Measurements from ENCODE around the gene ADGRF4. TPM values are rescaled to one million over a fixed set of nuclear protein-coding genes. Genes with fewer than 3 reads are reported as not detected.

Gene ADGRF4
- polyA plus RNA-seq, 3 donors from 2014 or later = not detected

- no peaks in the 10 kb centered on the region for H3K4me1 Mint-ChIP-seq
- no peak overlapping the region for H3K27ac Mint-ChIP-seq
- H3K27me3 Mint-ChIP-seq (ENCODE audit: low read depth in 3 of 3) = peaks cover 0 to 2% (median 0%) of the 10 kb centered on the region in 3 donors
- H3K9me3 Mint-ChIP-seq = no peaks in the 10 kb centered on the region
- no peak overlapping the region for H3K4me3 Mint-ChIP-seq
- no peak for DNase-seq
- H3K36me3 Mint-ChIP-seq = no peaks in the 10 kb centered on the region
Observed at GRCh38 chr6:47700596-47700995, 2.2 kb downstream of the ADGRF4 start.

DNA sequence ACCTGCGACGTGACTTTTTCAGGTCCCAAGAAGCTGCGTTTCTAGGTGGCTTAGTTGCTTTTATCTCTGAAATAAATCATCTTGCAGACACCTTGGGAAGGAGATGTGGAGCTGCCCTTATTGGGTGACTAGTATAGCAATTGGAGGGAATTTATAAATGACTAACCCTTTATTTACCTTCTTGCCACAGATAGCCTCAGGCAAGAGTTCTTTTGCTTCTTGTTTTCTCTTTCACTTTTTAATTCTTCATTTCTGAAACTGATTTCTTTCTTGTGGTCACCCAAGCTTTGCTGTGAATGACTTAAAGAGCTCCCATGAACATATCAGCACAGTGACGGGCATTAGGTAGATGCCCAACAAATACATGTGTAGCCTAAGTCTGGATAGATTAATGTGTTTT lies 3.0 kb downstream of the ADGRF4 start:
- peaks cover 0 to 2% (median 0%) of the 10 kb centered on the region in 3 donors for H3K27me3 Mint-ChIP-seq (ENCODE audit: low read depth in 3 of 3)
- DNase-seq = no peak
- no peak overlapping the region for H3K27ac Mint-ChIP-seq
- no peaks in the 10 kb centered on the region for H3K4me1 Mint-ChIP-seq
- no peaks in the 10 kb centered on the region for H3K36me3 Mint-ChIP-seq
- H3K4me3 Mint-ChIP-seq = no peak overlapping the region
- no peaks in the 10 kb centered on the region for H3K9me3 Mint-ChIP-seq

DNA sequence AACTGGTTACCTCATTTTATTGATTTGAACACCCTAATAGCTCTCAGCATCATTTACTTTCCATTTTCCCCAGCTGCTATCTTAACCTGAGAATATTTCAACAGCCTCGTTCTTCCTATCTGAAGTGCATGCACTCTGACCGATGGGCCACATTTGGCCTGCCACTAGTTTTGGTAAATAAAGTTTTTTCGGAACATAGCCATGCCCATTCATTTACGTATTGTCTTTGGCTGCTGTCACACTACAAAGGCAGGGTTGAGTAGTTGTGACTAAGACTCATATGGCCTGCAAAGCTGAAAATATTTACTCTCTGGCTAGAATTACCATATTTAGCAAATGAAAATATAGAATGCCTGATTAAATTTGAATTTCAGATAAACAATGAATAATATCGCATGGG lies 10.8 kb downstream of the ADGRF4 start:
- Mint-ChIP-seq H3K27me3 (ENCODE audit: low read depth in 3 of 3) (peaks cover 0 to 4% (median 3%) of the 10 kb centered on the region in 3 donors), H3K4me3 (no peak overlapping the region), H3K27ac (no peak overlapping the region), H3K36me3 (no peaks in the 10 kb centered on the region), H3K9me3 (no peaks in the 10 kb centered on the region), H3K4me1 (no peaks in the 10 kb centered on the region)
- DNase-seq = no peak

DNA sequence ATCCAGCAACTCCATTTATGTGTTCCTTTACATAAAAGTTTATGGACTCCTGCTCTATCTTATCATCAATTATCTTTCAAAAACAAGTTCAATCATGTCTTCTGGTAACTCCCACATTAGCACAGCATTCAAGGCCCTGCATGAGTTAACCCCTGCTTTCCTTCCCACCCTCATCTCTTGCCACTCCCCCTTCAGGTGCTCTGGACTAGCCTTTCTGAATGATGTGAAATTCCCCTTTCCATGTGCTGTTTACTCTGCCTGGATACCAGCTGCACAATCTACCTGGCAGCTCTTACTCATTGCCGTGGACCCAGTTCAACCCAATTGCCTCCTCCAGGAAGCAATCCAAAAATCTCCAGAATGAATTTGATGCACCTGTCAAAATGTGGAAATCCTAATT lies 11.9 kb downstream of the ADGRF4 start:
- no peaks in the 10 kb centered on the region for H3K9me3 Mint-ChIP-seq
- peaks cover 2 to 6% (median 4%) of the 10 kb centered on the region in 3 donors for H3K27me3 Mint-ChIP-seq (ENCODE audit: low read depth in 3 of 3)
- H3K4me1 Mint-ChIP-seq = peaks cover 0 to 5% of the 10 kb centered on the region in 2 donors
- DNase-seq = no peak
- no peak overlapping the region for H3K4me3 Mint-ChIP-seq
- H3K27ac Mint-ChIP-seq = no peak overlapping the region
- H3K36me3 Mint-ChIP-seq = no peaks in the 10 kb centered on the region

DNA sequence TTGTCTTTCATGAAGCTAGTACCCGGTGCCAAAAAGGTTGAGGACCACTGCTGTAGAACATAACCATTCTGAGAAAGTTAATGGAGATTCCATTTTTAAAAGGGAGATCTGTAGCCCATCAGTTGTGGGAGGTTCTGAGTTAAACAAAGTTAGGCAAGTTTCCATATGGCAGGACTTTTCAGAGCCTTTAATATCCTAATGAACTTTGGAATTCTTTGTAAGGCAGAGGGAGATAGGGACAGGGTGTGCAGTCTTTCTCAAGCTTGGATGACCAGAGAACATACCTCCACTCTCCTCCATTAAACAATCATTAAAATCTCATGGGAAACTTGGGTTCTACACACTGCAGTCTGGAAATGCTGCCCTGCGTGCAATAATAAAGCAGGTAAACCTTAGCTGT lies 14.8 kb downstream of the ADGRF4 start:
- Mint-ChIP-seq H3K4me1 (peaks cover 0 to 5% of the 10 kb centered on the region in 2 donors), H3K9me3 (no peaks in the 10 kb centered on the region), H3K27me3 (ENCODE audit: low read depth in 3 of 3) (peaks cover 2 to 4% (median 2%) of the 10 kb centered on the region in 3 donors), H3K27ac (no peak overlapping the region), H3K4me3 (no peak overlapping the region), H3K36me3 (no peaks in the 10 kb centered on the region)
- no peak for DNase-seq

DNA sequence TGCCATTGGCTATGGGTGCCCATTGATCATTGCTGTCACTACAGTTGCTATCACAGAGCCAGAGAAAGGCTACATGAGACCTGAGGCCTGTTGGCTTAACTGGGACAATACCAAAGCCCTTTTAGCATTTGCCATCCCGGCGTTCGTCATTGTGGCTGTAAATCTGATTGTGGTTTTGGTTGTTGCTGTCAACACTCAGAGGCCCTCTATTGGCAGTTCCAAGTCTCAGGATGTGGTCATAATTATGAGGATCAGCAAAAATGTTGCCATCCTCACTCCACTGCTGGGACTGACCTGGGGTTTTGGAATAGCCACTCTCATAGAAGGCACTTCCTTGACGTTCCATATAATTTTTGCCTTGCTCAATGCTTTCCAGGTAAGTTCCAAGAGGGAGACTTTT lies 16.4 kb downstream of the ADGRF4 start:
- no peak overlapping the region for H3K27ac Mint-ChIP-seq
- no peaks in the 10 kb centered on the region for H3K9me3 Mint-ChIP-seq
- H3K4me3 Mint-ChIP-seq = no peak overlapping the region

DNA sequence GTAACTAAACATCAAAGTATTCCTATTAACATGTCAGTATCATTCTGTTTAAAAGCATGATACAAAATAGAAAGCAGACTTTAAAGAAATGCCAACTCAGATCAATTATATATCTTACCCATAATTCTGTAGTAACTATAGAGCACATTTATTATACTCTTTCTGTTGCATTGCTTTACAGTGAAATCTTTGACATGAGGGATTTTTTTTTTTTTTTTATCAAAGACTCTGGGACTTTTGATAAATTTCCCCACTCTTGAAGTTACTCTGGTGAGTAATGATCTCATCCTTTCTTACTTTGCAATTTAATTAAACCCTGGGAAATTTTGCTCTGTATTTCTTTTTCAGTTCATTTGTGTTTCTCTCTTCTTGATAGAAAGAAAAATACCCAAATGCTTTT lies 17.4 kb downstream of the ADGRF4 start:
- Mint-ChIP-seq H3K4me3 (no peak overlapping the region), H3K27me3 (ENCODE audit: low read depth in 3 of 3) (peaks cover 2 to 5% (median 2%) of the 10 kb centered on the region in 3 donors), H3K36me3 (no peaks in the 10 kb centered on the region), H3K4me1 (peaks cover 0 to 5% of the 10 kb centered on the region in 2 donors), H3K27ac (no peak overlapping the region), H3K9me3 (peaks cover 0 to 3% (median 0%) of the 10 kb centered on the region in 6 donors)
- no peak for DNase-seq

More for the DNA sequence above, 16.4 kb downstream of the ADGRF4 start:
- peak; percentile 12 to 37 (median 21) for DNase-seq
- Mint-ChIP-seq H3K36me3 (no peaks in the 10 kb centered on the region), H3K27me3 (ENCODE audit: low read depth in 3 of 3) (peaks cover 2 to 4% (median 2%) of the 10 kb centered on the region in 3 donors), H3K4me1 (peaks cover 0 to 5% of the 10 kb centered on the region in 2 donors)

DNA sequence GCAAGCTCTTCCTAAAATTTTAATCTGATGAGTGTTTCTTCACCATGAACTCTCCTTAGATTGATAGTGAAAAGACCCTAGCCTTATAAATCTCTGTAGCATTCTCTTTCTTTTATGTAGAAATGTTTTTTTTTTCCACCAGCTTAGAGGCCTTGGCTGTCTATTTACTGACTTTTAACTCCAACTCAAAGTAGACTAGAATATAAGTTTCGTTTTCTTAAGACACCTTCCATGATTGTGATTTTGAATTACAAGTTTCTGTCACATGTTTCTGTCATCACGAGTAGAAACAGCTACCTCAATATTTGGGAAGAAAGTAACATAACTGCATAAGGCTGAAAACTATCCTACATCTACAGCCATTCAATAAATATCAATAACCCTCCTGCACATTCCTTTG lies 17.8 kb downstream of the ADGRF4 start:
- H3K27ac Mint-ChIP-seq = no peak overlapping the region
- no peak overlapping the region for H3K4me3 Mint-ChIP-seq
- peaks cover 0 to 3% (median 0%) of the 10 kb centered on the region in 6 donors for H3K9me3 Mint-ChIP-seq
- peaks cover 0 to 5% (median 2%) of the 10 kb centered on the region in 3 donors for H3K27me3 Mint-ChIP-seq (ENCODE audit: low read depth in 3 of 3)
- no peak for DNase-seq
- H3K36me3 Mint-ChIP-seq = no peaks in the 10 kb centered on the region
- peaks cover 0 to 5% of the 10 kb centered on the region in 2 donors for H3K4me1 Mint-ChIP-seq

GRCh38 chr6:47718571-47718970 lies 20.2 kb downstream of the ADGRF4 start:
- H3K27ac Mint-ChIP-seq = no peak overlapping the region
- H3K4me1 Mint-ChIP-seq = peaks cover 0 to 5% of the 10 kb centered on the region in 2 donors
- peaks cover 0 to 3% (median 0%) of the 10 kb centered on the region in 6 donors for H3K9me3 Mint-ChIP-seq
- peaks cover 0 to 5% (median 5%) of the 10 kb centered on the region in 3 donors for H3K27me3 Mint-ChIP-seq (ENCODE audit: low read depth in 3 of 3)
- no peak overlapping the region for H3K4me3 Mint-ChIP-seq
- no peaks in the 10 kb centered on the region for H3K36me3 Mint-ChIP-seq
- DNase-seq = no peak

DNA sequence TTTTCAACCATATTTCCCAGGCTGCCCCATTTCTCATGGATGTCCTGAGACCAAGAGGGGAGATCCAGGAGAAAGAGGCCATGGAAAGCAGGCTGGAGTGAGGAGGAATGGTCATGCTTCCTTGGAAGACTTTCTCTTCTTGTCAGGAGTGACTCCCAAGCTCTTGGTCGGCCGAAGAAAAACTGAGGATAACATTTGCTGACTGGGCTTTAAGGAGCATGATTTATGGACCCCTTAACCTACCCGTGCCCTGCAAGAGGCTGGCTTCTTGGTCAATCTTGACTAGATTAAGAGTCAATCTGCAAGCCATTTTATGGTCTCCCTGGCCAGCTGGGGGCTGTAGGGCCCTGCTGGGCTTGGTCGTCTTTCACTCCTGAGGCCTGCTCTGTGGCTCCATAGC lies 22.8 kb downstream of the ADGRF4 start:
- peaks cover 0 to 3% (median 0%) of the 10 kb centered on the region in 6 donors for H3K9me3 Mint-ChIP-seq
- H3K27me3 Mint-ChIP-seq (ENCODE audit: low read depth in 3 of 3) = peaks cover 0 to 2% (median 2%) of the 10 kb centered on the region in 3 donors
- no peak overlapping the region for H3K27ac Mint-ChIP-seq
- DNase-seq = no peak
- H3K4me3 Mint-ChIP-seq = no peak overlapping the region
- no peaks in the 10 kb centered on the region for H3K4me1 Mint-ChIP-seq
- no peaks in the 10 kb centered on the region for H3K36me3 Mint-ChIP-seq

DNA sequence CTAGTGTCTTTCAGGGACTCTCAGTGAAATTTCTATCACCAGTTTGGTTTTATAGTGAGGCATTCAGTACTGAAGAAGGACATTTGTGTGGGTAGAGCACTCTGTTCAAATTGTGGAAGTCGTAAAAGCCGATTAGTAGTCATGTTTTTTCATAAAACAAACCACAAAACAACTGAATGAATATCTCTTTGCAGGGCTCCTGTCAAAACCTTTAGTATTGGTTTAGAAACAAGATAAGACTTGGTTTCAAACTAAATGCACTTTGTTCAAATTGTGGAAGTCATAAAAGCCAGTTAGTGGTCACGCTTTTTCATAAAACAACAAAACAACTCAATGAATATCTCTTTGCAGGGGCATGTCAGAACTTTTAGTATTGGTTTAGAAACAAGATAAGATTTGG lies 23.8 kb downstream of the ADGRF4 start:
- H3K27ac Mint-ChIP-seq = no peak overlapping the region
- H3K4me1 Mint-ChIP-seq = no peaks in the 10 kb centered on the region
- DNase-seq = no peak
- peaks cover 0 to 6% (median 0%) of the 10 kb centered on the region in 6 donors for H3K9me3 Mint-ChIP-seq
- no peak overlapping the region for H3K4me3 Mint-ChIP-seq
- H3K36me3 Mint-ChIP-seq = no peaks in the 10 kb centered on the region
- H3K27me3 Mint-ChIP-seq (ENCODE audit: low read depth in 3 of 3) = peaks cover 0 to 2% (median 2%) of the 10 kb centered on the region in 3 donors

- H3K36me3 Mint-ChIP-seq = no peaks in the 10 kb centered on the region
- H3K27me3 Mint-ChIP-seq (ENCODE audit: low read depth in 3 of 3) = peaks cover 2 to 3% (median 2%) of the 10 kb centered on the region in 3 donors
- H3K4me3 Mint-ChIP-seq = no peak overlapping the region
- no peak for DNase-seq
- peaks cover 0 to 6% (median 0%) of the 10 kb centered on the region in 6 donors for H3K9me3 Mint-ChIP-seq
- no peaks in the 10 kb centered on the region for H3K4me1 Mint-ChIP-seq
- H3K27ac Mint-ChIP-seq = no peak overlapping the region
Observed at GRCh38 chr6:47724300-47724699, 25.9 kb downstream of the ADGRF4 start.

DNA sequence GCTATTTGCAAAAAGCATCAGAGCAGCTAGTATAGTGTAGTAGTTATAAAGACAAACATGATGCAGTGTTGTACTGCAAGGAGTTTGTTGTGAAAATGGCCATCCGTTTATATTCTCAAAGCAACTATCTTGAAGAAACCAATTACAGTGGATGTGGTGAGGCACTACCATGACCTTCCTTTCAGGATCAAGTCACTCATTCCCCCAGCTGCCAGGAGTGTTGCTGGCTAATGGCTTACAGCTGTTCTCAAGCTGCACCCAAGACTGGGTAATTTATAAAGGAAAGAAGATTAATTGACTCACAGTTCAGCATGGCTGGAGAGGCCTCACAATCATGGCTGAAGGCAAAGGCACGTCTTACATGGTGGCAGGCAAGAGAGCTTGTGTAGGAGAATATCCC lies 29.0 kb downstream of the ADGRF4 start:
- DNase-seq = no peak
- no peak overlapping the region for H3K27ac Mint-ChIP-seq
- no peak overlapping the region for H3K4me3 Mint-ChIP-seq
- H3K27me3 Mint-ChIP-seq (ENCODE audit: low read depth in 3 of 3) = peaks cover 0 to 2% (median 2%) of the 10 kb centered on the region in 3 donors
- no peaks in the 10 kb centered on the region for H3K36me3 Mint-ChIP-seq
- peaks cover 0 to 2% (median 0%) of the 10 kb centered on the region in 6 donors for H3K9me3 Mint-ChIP-seq
- H3K4me1 Mint-ChIP-seq = no peaks in the 10 kb centered on the region

GRCh38 chr6:47729019-47729418 lies 30.6 kb downstream of the ADGRF4 start:
- Mint-ChIP-seq H3K9me3 (peaks cover 0 to 6% (median 0%) of the 10 kb centered on the region in 6 donors), H3K36me3 (no peaks in the 10 kb centered on the region)

GRCh38 chr6:47729457-47729856 lies 31.1 kb downstream of the ADGRF4 start:
- Mint-ChIP-seq H3K9me3 (peaks cover 0 to 6% (median 0%) of the 10 kb centered on the region in 6 donors), H3K27me3 (ENCODE audit: low read depth in 3 of 3) (peaks cover 0 to 2% (median 2%) of the 10 kb centered on the region in 3 donors), H3K36me3 (no peaks in the 10 kb centered on the region), H3K27ac (no peak overlapping the region), H3K4me3 (no peak overlapping the region), H3K4me1 (no peaks in the 10 kb centered on the region)
- DNase-seq = no peak

More at GRCh38 chr6:47729019-47729418, 30.6 kb downstream of the ADGRF4 start:
- Mint-ChIP-seq H3K4me1 (no peaks in the 10 kb centered on the region), H3K27ac (no peak overlapping the region), H3K27me3 (ENCODE audit: low read depth in 3 of 3) (peaks cover 0 to 2% (median 2%) of the 10 kb centered on the region in 3 donors), H3K4me3 (no peak overlapping the region)
- no peak for DNase-seq
